ENCODE results near the gene CDKL1. TPM values are rescaled to one million over a fixed set of nuclear protein-coding genes. Genes with fewer than 3 reads are reported as not detected.

The CDKL1 gene
- polyA plus RNA-seq, 1 donor (not counting 4 experiments of a cell fraction or from before 2014, with no cell fraction given), result 4.7 TPM

- Histone ChIP-seq H3K9ac (ENCODE audit: control insufficient read depth, extremely low read depth, insufficient read depth, low read length) (no peak overlapping the region), H3K9me3 (ENCODE audit: control insufficient read depth, low read depth, low read length) (no peaks in the 10 kb centered on the region), H3K4me1 (ENCODE audit: control insufficient read depth, extremely low read depth, insufficient read depth, low read length) (no peaks in the 10 kb centered on the region), H3K27ac (ENCODE audit: control insufficient read depth, insufficient read depth, low read length) (no peak overlapping the region), H3K79me2 (ENCODE audit: control insufficient read depth, insufficient read depth, low read length) (no peaks in the 10 kb centered on the region), H3K4me3 (ENCODE audit: control insufficient read depth in 2 of 3, extremely low read depth in 1 of 3, insufficient read depth in 2 of 3, low read depth in 1 of 3, low read length in 3 of 3) (no peak overlapping the region), H2AFZ (ENCODE audit: control insufficient read depth, low read length) (no peak overlapping the region), H3K4me2 (ENCODE audit: control insufficient read depth, extremely low read depth, insufficient read depth, low read depth, low read length) (no peak overlapping the region), H4K20me1 (ENCODE audit: control insufficient read depth, extremely low read depth, insufficient read depth, low read length) (no peaks in the 10 kb centered on the region), H3K36me3 (ENCODE audit: control insufficient read depth in 2 of 2, extremely low read depth in 1 of 2, insufficient read depth in 2 of 2, low read length in 2 of 2) (peaks cover 4 to 7% of the 10 kb centered on the region in 2 experiments), H3K9me1 (ENCODE audit: control insufficient read depth, extremely low read depth, insufficient read depth, low read length) (no peaks in the 10 kb centered on the region), H3K27me3 (ENCODE audit: control insufficient read depth, extremely low read depth, insufficient read depth, low read length) (no peaks in the 10 kb centered on the region)
- TF ChIP-seq EZH2 (IDR thresholded peaks at IDR 0.05; ENCODE audit: low read length), result no peak
- TF ChIP-seq CTCF (optimal IDR thresholded peaks at IDR 0.05 in 1 of 3, IDR thresholded peaks at IDR 0.05 in 1 of 3, conservative IDR thresholded peaks at IDR 0.05 in 1 of 3; ENCODE audit: extremely low read depth in 1 of 3, insufficient read depth in 2 of 3, low read length in 3 of 3), result no peak
- FAIRE-seq (no peak), DNase-seq (ENCODE audit: low read depth, low spot score) (no peak)
- dilution Hi-C loops (cut with MboI; ENCODE audit: extremely low pct_ligation_motif_present, low sequenced_read_pairs), result no loop called here
Observed at GRCh38 chr14:50417853-50418252, 21.2 kb upstream of the CDKL1 start.

GRCh38 chr14:50410921-50411320, 14.2 kb upstream of the CDKL1 start:
- no peak overlapping the region for H3K9ac ChIP-seq (ENCODE audit: control insufficient read depth, extremely low read depth, insufficient read depth, low read length)
- DNase-seq (ENCODE audit: low read depth, low spot score) (no peak), FAIRE-seq (no peak)

More at GRCh38 chr14:50410921-50411320, 14.2 kb upstream of the CDKL1 start:
- dilution Hi-C loops (cut with MboI; ENCODE audit: extremely low pct_ligation_motif_present, low sequenced_read_pairs), result no loop called here
- Histone ChIP-seq H3K9me3 (ENCODE audit: control insufficient read depth, low read depth, low read length) (no peaks in the 10 kb centered on the region), H4K20me1 (ENCODE audit: control insufficient read depth, extremely low read depth, insufficient read depth, low read length) (no peaks in the 10 kb centered on the region), H3K9me1 (ENCODE audit: control insufficient read depth, extremely low read depth, insufficient read depth, low read length) (no peaks in the 10 kb centered on the region), H3K27ac (ENCODE audit: control insufficient read depth, insufficient read depth, low read length) (no peak overlapping the region), H3K79me2 (ENCODE audit: control insufficient read depth, insufficient read depth, low read length) (no peaks in the 10 kb centered on the region), H3K4me1 (ENCODE audit: control insufficient read depth, extremely low read depth, insufficient read depth, low read length) (no peaks in the 10 kb centered on the region), H3K4me2 (ENCODE audit: control insufficient read depth, extremely low read depth, insufficient read depth, low read depth, low read length) (no peak overlapping the region), H3K27me3 (ENCODE audit: control insufficient read depth, extremely low read depth, insufficient read depth, low read length) (no peaks in the 10 kb centered on the region), H3K36me3 (ENCODE audit: control insufficient read depth in 2 of 2, extremely low read depth in 1 of 2, insufficient read depth in 2 of 2, low read length in 2 of 2) (no peaks in the 10 kb centered on the region), H2AFZ (ENCODE audit: control insufficient read depth, low read length) (no peak overlapping the region), H3K4me3 (ENCODE audit: control insufficient read depth in 2 of 3, extremely low read depth in 1 of 3, insufficient read depth in 2 of 3, low read depth in 1 of 3, low read length in 3 of 3) (no peak overlapping the region)
- TF ChIP-seq EZH2 (IDR thresholded peaks at IDR 0.05; ENCODE audit: low read length) (no peak), CTCF (optimal IDR thresholded peaks at IDR 0.05 in 1 of 3, IDR thresholded peaks at IDR 0.05 in 1 of 3, conservative IDR thresholded peaks at IDR 0.05 in 1 of 3; ENCODE audit: extremely low read depth in 1 of 3, insufficient read depth in 2 of 3, low read length in 3 of 3) (no peak)

All from keratinocyte (primary cell).